KG1 (cell line): Measurements from ENCODE around the gene BAIAP2L1.

Experiments
- DNase-seq: peaks from one replicate; lab custom pipeline; 2025; lab: John Stamatoyannopoulos, UW

BAIAP2L1 gene

GRCh38 chr7:98276241-98276761 is 124.6 kb downstream of the BAIAP2L1 start:
- DNase-seq: no peak

GRCh38 chr7:98267303-98267702 is 133.6 kb downstream of the BAIAP2L1 start:
- no peak for DNase-seq

- no peak for DNase-seq
Observed at GRCh38 chr7:98266840-98267239, 134.1 kb downstream of the BAIAP2L1 start.

- DNase-seq: no peak
Observed at GRCh38 chr7:98265841-98266271, 135.0 kb downstream of the BAIAP2L1 start.

- DNase-seq: no peak
Observed at GRCh38 chr7:98257701-98258100, 143.2 kb downstream of the BAIAP2L1 start.

GRCh38 chr7:98256431-98256830 is 144.5 kb downstream of the BAIAP2L1 start:
- DNase-seq: no peak

- DNase-seq: no peak
Observed at GRCh38 chr7:98254951-98255610, 145.8 kb downstream of the BAIAP2L1 start.

- no peak for DNase-seq
Observed at GRCh38 chr7:98254516-98254915, 146.4 kb downstream of the BAIAP2L1 start.

GRCh38 chr7:98252425-98253054 is 148.3 kb downstream of the BAIAP2L1 start:
- no peak for DNase-seq

- peak; percentile 15 for DNase-seq
Observed at GRCh38 chr7:98251601-98252424, 149.1 kb downstream of the BAIAP2L1 start, which contains the start of gene TECPR1. TECPR1 (minus strand) TSS chr7:98252232; CDS start chr7:98246146, 6,086 bp downstream.

- DNase-seq: no peak
Observed at GRCh38 chr7:98251231-98251600, 149.7 kb downstream of the BAIAP2L1 start.

GRCh38 chr7:98250789-98251188 is 150.1 kb downstream of the BAIAP2L1 start:
- no peak for DNase-seq

GRCh38 chr7:98249106-98249505 is 151.8 kb downstream of the BAIAP2L1 start:
- DNase-seq: no peak

- no peak for DNase-seq
Observed at GRCh38 chr7:98248156-98248555, 152.7 kb downstream of the BAIAP2L1 start.

- DNase-seq: no peak
Observed at GRCh38 chr7:98244871-98245270, 156.0 kb downstream of the BAIAP2L1 start.

- DNase-seq: no peak
Observed at GRCh38 chr7:98242934-98243333, 158.0 kb downstream of the BAIAP2L1 start.

GRCh38 chr7:98242342-98242741 is 158.5 kb downstream of the BAIAP2L1 start:
- no peak for DNase-seq

GRCh38 chr7:98241674-98242241 is 159.1 kb downstream of the BAIAP2L1 start:
- DNase-seq: no peak
